ENCODE data around the gene C10orf67. TPM values are rescaled to one million over a fixed set of nuclear protein-coding genes. Genes with fewer than 3 reads are reported as not detected.

The C10orf67 gene
- total RNA-seq, 1 experiment from 2014 or later: 0.18 TPM

DNA sequence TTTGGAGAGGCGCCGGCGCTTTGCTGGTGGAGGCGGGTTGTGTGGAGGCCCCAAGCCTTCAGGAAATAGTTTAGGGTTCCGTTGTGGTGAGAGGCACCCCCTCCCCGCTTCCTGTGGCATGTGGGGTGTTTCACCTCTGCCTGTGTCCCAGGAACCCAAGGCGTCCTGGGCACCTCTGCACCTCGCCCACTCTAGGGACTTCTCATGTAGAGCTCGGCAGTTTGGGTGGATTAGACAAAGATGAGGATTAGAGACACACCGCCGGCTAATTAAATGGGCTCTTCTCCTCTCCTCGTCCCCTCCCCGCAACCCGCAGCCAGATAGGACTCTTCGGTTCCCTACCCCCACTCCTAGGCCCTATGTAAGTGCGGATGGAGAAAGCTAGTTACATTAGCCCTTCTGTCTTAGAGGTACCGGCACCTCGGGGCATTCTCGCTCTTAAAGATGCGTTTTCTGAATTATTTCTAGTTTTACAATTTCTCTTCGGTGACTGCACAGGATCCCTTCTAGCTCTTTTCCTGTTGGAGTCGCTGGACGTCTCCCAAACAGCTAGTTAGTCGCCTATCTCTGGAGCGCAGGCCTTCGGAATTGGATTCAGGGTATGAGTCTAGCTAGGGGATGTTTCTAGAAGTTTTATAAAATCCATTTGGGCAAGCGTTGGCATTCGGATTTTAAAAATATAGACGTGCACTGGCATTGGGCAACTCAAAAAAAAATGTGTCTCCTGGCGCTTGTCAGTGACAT lies 144.7 kb downstream of the C10orf67 start:
- no peak for DNase-seq (ENCODE audit: low spot score)

DNA sequence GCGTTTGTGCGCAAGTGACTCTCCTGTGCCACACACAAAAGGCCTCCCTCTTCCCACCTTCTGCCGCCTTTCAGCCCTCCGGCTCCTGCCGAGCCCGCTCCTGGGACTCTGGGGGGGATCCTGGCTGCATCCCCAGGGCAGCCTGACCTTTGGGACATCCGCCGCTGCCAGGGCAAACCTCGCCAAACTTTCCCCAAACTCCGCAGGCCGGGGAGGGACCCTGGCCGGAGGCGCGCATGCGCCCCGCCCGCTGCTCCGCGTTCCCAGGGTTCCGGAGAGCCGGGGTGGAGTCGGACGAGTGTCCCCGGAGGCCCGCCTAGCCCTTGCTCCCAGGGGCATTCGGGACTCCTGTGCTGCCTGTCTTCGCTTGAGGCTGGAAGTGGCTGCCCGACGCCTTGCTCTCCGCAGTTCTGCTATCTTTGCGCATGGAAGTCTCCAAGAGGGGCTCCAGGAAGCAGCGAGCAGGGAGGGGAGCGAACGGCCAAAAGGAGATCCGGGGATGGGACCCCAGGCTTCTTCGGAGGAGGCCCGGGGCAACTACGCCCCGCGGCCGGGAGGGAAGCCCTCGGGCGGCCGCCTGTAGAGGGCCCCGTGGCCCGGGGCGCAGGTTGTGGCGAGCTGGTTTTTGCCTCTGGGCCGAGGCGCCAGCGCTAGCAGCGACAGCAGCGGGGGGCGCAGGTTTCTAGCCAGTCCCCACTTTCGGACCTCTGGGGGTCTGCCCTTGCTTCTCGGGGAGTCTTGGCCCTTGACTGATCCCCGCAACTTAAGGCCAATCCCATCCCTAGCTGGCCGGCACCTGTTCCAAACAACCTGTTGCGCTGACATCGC lies 145.4 kb downstream of the C10orf67 start:
- no peak for DNase-seq (ENCODE audit: low spot score)

DNA sequence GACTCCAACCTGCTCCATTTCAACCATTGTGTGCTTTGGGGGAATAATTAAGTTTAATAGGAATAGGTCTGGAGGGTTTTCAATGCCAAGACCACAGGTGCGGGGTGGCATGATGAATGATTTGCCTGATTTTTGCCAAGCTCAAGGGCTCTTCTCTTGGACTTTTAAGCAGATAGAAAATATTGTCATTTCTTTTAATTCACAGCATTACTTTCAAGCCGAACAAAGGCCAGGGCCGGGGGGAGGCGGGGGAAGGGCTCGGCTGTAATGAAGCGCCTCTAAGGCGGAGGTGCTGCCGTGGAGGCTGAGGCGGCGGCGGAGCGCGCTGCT lies 146.0 kb downstream of the C10orf67 start:
- no peak for DNase-seq (ENCODE audit: low spot score)

DNA sequence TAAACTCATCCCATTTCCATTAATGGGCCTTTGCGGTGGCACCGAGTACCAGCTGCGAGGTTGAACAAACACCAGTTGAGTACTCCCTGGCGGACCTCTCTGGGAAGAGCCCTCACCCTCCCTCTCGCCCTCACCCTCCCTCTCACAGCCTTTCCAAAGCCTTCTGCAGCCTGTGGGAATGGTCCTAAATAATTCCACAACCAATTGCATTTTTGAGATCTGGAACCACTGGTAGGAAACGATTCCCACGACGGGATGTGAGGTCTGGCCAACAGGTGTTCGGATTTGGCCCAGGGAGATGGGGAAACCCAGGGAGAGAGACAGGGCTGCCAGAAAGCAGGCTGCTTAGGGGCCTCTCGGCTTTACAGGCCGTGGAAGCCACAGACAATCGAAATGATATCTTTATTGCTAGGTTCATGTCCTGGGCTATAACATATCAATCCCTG lies 147.2 kb downstream of the C10orf67 start:
- DNase-seq (ENCODE audit: low spot score): no peak

DNA sequence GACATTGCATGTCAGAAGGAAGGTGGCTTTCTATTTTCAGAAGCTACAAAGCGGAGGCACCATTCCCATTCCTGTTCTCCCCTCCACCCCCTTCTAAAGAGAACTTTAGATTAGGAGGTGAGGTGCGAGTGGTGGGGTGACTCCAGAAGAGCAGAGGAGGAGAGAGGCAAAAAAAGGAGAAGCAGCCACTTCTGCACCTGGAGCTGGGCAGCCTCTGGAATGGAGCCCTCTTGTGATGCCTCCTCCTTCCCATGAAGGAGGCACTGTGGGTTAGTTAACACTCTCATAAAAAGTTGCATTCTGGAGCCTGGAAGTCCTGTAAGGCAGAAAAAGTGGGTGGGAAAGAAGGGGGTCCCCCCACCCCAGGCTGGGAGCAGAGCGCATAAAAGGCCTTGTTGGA lies 147.7 kb downstream of the C10orf67 start:
- DNase-seq (ENCODE audit: low spot score): no peak

DNA sequence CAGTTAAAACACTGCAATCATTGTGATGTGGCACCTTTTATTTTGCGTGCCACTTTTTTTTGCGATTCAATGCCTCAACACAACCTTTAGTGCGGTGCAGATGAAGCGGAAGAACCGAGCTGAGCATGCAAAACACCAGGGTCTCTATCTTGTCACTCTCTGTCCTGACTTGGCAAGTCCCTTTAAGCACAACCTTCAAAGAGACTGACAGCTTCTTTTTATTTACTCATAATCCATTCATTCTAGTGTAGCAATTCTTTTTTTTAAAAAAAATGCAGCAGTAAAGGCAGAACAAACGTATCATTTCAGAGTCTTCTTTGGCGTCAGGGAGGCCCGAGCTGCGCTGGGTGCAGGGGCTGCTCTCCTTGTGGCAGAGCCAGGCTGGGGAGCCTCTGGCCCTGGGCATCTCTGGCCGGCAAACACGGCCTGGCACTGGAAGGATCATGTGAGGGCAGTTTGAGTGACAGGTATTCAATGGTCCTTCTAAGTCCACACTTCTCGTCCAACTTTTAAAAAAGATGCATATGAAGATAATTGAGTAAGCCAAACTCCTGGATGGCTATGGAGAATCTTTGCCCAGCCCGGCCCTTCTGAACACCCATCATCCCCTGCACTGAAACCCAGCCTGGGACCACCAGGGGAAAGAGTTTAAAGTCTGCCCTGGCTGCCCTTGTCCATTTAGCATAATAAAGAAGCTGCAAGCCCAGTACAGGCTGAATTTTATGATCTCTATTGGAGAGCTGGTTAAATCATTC lies 148.6 kb downstream of the C10orf67 start:
- DNase-seq (ENCODE audit: low spot score): no peak

DNA sequence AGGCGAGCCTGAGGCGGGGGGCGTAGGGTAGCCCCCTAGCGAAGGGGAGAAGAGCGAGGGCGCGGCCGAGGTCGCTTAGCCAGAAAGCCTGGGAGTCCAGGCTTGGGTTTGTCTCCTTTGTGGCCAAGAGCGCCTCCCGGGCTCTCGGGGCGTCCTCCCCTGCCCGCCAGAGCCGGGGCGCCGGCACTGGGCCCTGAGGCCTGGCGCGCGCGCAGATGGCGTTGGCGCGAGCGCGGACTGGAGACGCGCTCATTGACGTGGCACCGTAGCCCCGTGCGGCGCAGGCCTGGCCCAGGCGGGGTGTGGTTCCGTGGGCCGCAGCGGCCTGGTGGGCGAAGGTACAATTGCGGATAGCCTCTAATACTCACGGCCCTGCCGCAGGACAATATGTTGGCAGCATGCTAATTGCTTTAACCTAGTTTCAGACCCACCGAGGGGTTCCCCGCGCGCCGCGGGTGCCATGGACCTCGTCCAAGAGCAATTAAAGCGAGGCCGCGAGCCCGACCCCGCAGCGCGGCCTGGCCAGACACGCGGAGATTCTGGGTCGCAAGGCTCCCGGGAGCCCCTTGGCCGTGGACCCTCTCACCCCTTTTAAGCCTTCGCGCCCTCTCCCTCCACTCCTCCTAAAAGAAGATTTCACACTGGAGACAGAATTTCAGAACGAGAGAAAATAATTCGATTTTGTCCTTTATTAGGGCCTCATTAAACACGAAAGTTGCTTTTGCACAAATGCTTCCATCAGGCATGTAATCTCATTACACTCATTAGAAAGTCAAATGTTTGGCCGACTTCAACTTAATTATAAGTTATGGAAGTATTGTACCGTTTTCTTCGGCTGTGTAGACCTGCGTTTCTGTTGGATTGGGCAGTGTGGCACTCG lies 149.4 kb downstream of the C10orf67 start:
- no peak for DNase-seq (ENCODE audit: low spot score)

DNA sequence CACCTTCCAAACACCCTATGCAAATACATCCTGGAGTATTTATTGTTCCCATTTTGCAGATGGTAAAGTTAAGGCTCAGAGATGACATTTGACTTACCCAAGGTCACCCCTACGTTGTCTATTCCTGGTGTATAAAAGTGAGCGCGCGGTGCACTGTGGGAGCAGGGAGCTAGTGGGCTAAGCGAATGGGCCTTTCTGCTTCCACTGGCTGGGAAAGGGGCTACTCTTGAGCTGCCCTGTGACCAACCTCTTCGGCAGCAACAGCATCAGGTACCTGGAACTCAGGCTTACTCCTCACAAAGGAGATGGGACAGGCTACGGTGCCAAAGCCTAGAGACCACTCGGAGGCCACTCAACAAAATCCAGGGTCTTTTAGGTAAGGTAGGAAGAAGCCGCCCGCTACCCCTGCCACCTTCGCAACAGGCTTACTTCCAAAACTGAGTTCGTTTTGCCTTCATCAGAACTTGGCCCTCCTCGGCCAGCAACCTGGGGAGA lies 150.1 kb downstream of the C10orf67 start:
- no peak for DNase-seq (ENCODE audit: low spot score)

DNA sequence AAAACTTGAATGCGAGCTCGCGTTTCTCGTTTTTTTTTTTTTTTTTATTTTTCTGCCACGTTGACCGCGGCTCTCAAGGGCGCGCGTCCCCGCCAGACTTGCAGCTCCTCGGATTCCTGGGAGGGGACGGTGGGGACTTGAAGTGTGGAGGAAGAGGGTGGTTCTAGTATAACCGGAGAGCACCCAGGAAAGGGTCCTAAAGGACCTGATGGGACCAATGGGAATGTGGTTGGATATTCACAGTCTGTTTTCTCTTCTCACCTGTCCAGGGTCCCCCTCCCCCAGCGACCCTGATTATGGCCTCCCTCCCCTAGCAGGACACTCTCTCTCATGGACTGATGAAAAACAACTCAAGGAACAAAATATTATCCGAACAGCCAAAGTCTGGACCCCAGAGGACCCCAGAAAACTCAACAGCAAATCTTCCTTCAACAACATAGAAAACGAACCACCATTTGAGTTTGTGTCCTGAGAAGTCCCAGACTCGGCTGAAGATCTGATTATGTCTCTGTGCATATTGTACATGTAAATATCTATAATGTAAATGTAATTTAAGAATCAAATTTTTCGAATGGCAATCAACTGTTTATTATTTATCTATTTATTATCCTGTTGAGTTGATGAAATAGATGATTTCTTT lies 151.0 kb downstream of the C10orf67 start:
- no peak for DNase-seq (ENCODE audit: low spot score)

DNA sequence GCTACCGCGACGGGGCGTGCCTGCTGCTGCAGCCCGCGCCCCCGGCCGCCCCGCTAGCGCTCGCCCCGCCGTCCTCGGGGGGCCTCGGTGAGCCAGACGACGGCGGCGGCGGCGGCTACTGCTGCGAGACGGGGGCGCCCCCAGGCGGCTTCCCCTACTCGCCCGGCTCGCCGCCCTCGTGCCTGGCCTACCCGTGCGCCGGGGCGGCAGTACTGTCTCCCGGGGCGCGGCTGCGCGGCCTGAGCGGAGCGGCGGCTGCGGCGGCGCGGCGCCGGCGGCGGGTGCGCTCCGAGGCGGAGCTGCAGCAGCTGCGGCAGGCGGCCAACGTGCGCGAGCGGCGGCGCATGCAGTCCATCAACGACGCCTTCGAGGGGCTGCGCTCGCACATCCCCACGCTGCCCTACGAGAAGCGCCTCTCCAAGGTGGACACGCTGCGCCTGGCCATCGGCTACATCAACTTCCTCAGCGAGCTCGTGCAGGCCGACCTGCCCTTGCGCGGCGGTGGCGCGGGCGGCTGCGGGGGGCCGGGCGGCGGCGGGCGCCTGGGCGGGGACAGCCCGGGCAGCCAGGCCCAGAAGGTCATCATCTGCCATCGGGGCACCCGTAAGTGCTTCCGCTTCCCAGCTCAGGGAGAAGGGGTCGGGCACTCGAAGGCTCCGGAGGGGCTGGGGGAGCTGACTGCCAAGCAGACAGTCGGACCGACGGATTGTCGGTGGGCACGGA lies 151.7 kb downstream of the C10orf67 start:
- no peak for DNase-seq (ENCODE audit: low spot score)

DNA sequence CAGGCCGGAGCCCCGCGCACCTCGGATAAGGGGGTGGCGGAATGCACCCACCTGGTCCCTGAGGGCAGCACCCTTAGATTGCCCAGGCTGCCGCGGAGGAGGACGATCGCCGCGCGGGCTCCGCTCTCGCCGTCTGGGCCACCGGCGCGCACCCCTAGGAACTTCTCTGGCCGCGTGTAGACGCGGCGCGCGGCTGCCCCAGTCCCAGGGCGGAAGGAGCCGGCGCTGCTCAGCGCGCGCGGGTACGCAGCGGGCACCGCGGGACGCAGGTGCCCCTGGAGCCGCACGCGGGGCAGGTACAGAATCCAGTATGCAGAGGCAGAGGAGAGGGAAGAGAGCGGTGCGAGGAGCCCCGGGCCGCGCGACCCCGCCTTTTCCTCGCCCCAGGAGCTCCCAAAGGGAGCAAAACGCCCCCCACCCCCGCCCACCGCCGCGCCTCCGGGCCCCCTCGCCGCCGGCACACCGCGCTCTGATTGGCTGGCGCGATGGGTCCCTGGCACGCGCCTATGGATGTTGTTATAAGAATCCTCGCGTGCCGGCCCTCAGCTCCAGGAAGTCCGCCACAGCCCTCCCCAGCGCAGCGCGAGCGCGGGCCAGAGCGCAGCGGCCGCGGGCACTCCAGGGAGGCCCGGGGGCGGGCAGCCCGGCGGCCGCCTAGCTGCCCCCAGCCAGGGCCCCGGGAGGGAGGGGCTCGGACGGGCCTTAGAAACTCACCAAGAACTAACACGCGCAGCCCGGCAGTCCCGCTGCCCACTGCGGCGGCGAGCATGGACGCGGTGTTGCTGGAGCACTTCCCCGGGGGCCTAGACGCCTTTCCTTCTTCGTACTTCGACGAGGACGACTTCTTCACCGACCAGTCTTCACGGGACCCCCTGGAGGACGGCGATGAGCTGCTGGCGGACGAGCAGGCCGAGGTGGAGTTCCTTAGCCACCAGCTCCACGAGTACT lies 152.6 kb downstream of the C10orf67 start, which contains the start of gene PTF1A:
PTF1A (plus strand) TSS at position 549 of the 948 bp plus-strand sequence; CDS start at position 768, 219 bp downstream.
- DNase-seq (ENCODE audit: low spot score): no peak

DNA sequence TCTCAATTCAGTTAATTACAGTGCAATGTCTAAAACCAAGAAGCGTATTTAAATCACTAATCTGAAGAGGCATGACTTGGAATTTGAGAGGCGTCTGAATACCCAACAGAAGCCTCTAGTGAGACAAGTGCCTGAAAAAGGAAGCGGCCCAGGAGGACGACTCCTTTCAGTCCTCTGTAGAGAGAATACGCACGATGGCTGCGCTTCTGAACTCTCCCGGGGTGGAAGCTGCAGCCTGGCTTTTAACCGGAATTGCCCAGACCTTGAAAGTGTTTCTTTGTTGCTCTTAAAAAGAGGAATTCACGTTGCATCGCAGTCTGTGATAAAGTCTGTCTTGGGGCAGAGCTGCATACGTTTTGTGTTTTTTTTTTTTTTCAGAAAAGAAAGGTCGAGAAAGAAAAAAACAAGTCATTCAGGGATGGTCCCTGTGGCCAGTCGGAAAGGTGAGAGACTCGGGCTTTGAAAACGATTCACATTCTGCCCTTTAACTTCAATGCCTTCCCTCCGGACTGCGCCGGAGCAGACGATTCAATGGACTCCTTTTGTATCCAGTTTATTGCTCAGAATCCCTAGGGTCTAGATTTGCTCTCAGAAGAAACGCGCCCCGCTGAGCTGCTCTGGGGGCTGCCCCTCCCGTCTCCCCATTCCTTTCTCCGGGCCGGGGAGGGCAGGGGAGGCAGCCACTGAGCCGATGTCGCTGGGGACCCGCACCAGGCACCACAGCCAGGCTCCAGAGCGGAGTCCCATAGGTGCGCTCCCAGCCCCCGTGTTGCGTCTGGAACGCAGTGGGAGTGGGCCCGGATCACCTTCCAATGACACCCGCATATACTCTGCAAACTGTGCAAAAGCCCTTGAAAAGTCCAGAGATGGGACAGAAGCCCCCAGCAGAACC lies 153.5 kb downstream of the C10orf67 start:
- DNase-seq (ENCODE audit: low spot score): no peak

DNA sequence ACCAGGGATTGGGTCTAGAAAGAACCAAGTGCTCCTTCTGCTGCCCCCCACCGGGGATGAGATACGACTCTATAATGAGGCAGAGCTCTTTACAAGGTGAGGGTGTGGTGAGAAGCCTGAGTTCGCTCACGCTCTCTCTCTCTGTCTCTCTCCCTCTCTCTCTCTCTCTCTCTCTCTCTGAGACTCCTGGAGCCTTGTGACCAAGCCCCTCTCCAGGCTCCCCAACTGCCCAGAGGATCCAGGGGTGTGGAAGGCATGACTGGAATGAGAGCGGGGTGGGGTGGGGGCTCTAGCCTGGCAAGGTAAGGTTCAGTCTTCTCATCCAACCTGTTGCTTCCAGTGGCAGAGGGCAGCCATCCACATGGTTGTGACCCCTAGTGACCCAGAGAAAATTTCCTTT lies 155.6 kb downstream of the C10orf67 start:
- DNase-seq (ENCODE audit: low spot score): no peak

DNA sequence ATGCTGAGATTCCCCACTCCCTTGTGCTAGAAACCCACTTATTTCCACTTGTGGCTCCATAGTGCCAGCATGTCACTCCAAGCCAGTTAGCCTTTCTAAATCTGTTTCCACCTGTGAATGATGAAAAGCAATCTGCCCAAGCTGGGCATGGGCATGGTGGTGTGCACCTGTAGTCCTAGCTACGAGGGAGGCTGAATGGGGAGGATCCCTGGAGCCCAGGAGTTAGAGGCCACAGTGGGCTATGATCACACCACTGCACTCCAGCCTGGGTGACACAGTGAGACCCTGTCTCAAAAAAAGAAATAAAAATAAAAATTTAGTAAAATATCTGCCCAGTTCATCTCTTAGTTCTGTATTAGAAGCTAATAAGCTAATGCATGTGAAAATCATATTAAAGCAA lies 157.4 kb downstream of the C10orf67 start:
- DNase-seq (ENCODE audit: low spot score): no peak

DNA sequence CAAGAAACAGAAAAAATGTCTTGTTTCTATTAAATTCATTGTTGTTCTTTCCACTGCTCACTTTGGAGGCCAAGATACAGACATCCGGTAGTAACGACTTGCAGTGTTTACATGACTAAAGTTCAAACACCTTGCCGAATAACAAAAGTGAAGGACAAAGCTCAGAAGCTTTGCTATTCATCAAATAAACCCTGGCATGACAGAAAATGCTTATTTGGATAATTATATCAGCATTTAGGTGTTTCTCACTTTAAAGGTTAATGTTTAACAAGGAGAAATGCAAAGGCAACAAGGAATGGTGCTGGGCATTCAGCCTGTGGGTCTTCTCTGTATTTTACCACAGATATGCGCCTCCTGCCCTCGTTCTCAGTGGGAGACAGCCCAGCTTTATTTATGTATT lies 157.9 kb downstream of the C10orf67 start:
- DNase-seq (ENCODE audit: low spot score): no peak

DNA sequence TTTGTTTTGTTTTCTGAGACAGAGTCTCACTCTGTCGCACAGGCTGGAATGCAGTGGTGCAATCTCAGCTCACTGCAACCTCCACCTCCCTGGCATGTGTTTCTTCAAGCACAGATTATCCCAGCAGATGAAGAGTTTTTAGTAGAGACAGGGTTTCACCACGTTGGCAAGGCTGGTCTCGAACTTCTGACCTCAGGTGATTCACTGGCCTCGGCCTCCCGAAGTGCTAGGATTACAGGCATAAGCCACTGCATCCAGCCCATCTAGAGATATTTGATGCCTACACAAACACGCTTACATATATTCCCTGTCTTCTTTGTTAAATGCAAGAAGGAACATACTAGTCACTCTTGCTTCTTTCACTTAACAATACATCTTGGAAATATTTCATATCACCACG lies 158.4 kb downstream of the C10orf67 start:
- no peak for DNase-seq (ENCODE audit: low spot score)

DNA sequence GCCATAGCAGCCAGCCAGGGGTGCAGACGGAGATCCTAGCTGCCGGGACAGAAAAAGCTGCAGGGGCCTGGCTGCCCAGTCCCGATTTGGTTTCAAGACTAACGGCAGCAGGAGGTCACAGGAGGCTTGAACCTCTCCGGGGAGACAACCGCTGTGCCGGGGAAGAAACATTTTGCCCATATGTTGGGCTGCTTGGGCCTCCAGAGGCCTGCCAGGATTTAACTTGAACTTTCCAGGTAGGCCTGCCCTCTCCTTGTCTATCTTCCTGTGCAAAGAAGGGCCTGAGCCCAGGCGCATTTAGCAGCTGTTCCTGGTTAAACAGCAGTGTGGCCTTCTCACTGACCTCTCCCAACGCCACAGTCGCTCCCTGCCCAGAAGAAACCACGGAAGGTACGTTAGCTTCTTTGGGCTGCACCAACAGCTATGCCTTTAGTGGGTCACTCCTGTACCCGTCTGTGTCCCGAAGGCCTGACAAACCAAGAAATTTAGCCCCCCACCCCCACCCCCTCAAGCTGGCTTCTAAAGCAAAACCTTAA lies 169.6 kb downstream of the C10orf67 start:
- DNase-seq (ENCODE audit: low spot score): no peak
